ENCODE measurements around the gene CASD1.

The CASD1 gene

DNA sequence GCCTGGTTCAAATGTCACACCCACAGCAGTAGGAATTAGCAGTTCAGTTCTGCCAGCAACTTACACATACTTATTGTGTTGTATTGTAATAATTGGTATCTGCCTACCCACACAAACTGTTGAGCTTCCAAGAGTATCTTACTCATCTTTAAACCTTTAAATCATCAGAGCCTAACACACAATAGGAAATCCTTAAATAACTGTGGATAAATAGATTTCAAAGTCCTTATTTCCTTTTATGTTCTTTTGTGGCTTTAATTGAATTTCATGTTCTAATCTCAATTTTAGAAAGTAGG lies 3.9 kb downstream of the CASD1 start:
- no peak for DNase-seq (ENCODE audit: low read depth)

DNA sequence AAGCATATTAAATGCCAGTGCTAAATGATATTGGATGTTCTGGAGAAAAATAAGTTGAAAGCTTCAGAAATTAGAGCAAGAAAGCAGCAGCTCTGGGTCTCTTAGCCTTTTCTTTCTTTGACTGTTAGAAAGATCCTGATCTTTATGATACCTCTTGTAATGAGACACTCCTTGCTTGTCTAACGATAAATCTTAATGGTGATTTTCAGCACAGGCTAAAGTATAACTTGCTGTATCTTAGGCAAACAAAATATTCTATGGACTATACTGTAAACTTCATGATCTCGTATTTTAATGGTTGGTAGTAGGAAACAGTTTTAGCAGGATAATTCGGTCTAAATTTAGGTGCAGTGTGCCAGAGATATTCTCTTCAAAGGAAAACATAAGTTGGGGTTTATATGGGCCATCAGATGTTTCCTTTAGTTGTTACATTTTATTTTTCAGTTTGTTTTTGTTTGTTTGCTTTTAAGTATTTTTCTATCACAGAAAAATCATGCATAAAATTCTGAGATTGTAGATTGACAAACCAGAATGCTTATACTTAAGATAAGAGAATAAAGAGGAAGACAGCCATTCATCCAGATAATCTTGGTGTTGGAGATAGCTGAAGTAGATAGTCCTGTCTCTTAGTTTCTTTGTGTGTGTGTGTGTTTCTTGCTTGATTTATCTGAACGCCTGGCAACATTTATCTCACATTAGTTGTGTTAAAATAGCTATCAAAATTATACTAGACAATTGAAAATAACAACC lies 4.7 kb downstream of the CASD1 start:
- no peak for DNase-seq (ENCODE audit: low read depth)

DNA sequence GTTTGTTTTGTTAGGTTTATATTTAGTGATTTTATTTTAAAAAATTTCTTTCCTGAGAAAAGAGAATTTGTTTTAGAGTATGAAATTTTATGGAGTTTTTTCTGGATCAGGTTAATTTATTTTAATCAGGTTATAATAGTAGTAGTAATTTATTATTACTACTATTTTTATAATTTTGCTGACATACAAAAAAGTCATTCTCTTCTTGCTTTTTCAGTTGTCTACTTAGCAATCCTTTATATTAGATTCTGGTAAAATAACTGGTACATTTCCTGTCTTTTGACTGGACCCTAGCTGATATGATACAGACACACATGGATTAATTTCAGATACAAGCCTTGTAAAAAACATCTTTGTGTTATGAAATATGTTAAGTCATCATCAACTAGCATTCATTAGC lies 5.3 kb downstream of the CASD1 start:
- no peak for DNase-seq (ENCODE audit: low read depth)

DNA sequence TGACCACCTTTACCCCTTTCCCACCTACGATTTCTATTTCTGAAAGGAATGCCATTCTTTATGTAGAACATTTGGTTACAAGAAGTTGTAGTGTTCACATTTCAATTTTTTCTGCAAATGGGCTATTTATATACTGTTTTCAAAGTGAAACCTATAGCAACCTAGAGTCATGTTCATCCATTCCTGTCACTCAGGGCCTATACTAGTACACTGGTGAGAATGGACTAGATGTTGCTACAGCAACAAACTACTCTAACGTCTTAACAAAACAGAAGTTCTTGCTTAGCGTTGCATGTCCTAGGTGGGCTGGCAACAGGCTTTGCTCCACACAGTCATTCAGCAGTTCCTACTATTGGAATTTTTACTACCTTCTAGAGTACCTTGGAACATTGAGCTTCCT lies 16.3 kb downstream of the CASD1 start:
- DNase-seq (ENCODE audit: low read depth), result no peak

DNA sequence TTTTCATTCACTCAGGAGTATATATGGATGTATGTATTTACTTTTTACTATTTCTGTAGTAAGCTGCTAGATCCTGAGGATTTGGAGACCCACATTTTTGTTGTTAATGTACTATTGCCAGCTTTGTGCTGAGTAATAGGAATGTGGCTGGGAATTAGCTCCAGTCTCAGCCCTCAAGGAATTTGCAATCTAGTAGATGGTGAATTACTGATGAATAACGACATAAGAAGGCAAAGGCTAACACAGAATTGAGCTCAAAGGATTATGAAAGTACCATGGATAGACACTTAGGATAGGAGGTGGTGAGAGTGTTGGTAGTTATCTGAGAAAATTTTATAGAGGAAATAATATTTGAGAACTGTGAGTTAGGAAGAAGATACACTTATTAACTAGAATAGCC lies 19.9 kb downstream of the CASD1 start:
- no peak for DNase-seq (ENCODE audit: low read depth)

DNA sequence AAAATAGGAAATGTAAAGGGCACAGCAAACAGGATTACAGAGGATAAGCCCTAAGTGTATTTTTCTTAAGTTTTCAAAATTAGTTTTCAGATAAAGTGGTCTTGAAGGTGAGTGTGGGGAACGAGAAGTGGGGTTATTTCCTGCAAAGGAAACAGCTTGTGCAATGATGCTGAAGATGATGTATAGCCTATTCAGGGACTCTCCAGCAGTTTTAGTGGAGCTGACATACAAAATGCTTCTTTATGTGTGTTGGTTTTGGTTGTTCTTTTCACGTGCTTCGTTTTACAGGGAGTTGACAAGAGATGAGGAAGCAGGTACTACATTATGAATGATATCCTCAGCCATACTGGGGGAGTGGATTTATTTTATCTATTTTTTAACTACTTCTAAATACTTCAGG lies 20.5 kb downstream of the CASD1 start:
- DNase-seq (ENCODE audit: low read depth), result no peak

DNA sequence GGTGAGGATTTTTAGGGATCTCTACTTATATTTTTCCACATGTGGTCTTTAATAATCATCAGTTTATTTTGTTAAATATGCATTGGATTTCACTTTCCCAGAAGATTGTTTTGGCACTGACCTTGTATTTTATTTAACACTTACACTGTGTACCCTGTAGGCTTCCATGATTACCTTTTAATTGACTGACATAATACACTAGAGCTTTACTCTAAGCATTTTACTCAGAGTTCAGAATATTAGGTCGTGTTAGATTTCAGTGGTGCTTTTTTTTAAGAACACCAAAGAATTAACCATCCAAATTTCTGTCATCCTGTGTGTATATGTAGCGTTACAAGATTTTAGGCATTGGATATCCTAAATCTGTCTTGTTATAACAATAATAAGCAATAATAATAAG lies 23.1 kb downstream of the CASD1 start:
- DNase-seq (ENCODE audit: low read depth), result no peak

DNA sequence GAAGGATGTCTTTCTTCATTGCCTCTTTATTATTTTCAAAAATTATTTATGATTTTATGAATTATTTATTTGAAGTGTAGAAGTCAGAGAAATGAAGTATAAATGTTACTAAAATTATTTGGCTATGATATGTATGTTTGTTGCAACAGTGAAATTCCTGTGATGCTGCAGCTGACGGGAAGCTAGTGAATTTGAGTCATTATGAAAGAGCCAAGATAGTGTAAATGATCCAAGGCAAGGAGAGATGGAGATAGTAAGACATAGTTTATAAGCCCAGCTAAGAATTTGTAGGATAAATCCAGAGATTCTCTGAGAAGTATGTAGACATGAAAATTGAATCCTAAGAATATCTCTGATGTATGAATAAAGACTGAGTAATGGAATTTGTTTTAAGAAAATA lies 30.8 kb downstream of the CASD1 start:
- no peak for DNase-seq (ENCODE audit: low read depth)

DNA sequence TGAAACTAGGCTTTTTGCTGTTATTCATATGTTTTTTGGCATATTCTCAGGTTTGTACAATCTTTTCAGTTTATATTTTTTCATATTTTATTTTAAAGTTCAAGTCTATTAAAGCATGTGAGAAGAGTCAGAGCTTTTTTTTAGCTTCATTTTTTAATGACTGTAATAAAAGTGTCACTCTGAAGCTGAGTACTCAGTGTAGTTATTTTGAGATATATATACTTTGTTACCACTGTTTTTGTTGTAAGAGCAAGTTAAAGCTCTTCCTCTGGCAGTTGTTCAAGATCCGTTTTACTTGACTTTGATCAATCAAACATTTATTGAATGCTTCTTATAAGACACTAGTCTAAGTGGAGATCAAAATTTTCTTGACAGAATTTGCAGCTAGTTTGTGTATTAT lies 37.5 kb downstream of the CASD1 start:
- no peak for DNase-seq (ENCODE audit: low read depth)

DNA sequence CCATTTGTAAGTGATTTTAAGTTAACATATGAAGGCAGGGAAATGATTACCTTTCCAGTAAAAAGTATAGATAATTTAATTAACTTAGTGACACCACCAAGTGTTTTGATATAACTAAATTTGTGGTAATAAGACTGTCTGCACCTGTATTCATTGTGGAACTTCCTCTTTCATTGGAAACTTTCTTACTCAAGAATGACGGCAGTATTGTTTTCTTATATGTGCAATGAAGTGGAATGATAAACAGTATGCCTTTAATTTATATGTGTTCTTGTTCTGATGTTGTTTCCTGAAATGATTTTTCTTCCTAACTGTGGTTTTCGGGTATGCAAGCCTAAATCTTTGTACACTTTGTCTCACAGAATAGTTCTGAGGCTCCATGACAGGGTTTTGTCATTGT lies 46.4 kb downstream of the CASD1 start:
- no peak for DNase-seq (ENCODE audit: low read depth)

DNA sequence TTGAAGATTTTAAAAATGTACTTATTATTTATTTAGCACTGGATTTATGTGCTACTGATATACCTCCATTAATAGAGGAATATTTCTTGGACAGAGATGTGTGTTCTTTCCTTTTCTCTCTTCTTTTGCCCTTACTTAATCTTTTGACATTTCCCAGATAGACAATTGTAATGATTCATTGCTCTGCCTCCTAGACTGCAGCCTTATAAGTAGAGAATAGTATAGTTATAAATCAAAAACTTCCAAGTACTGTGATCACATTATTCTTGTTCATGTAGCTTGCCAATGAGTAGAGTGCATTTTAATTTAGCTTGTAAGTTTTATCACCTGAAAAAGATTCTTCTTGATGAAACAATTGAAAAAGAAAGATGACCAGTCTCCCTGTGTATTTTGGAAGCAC lies 47.6 kb downstream of the CASD1 start:
- DNase-seq (ENCODE audit: low read depth), result no peak

DNA sequence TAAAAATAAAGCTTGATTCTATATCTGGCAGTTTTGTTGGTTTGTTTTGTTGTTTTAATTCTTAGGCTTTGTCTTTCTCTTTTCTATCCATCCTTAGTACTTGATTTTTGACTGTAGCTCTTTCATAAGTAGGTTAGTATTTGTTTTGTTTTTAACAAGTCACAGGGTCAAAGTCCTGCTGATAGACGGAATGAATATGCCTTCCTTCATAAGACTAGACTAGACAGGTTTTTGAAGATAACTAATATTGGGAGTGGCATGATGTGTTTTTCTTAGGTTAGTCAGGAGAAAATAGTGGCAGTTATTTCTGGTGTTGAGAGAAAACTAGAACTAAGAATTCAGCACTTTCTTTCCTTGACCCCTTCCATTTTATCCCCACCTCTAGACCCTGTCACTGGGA lies 50.4 kb downstream of the CASD1 start:
- no peak for DNase-seq (ENCODE audit: low read depth)

DNA sequence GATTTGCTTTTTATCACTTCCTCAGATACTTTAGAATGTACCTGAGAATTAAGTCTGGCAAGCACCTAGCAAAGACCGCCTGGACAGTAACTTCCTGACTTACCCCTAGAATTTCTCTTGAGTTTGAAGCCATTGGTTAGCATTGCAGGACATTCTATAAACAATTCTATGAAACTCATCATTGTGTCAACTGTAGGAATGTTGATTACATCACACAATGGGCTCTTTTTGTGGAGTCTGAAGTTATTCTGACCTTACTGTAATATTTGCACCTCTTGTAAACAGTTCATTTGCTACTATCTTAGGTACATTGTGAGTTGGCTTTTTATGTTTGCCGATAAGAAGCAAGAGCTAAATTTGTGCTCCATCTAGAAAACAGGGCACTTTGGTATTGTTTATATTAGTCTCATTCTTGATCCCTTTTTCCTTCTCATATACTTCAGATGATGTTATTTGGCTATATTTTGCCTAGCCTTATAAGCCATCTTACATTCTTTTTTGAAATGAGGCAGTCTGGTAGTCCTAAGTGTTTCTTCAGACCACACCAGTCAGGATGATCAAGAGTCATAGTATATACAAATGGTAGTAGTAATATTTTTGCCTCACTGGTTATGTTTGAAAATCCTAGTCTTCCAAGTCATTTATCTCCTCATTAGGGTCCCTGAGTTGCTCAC lies 52.4 kb downstream of the CASD1 start:
- no peak for DNase-seq (ENCODE audit: low read depth)

DNA sequence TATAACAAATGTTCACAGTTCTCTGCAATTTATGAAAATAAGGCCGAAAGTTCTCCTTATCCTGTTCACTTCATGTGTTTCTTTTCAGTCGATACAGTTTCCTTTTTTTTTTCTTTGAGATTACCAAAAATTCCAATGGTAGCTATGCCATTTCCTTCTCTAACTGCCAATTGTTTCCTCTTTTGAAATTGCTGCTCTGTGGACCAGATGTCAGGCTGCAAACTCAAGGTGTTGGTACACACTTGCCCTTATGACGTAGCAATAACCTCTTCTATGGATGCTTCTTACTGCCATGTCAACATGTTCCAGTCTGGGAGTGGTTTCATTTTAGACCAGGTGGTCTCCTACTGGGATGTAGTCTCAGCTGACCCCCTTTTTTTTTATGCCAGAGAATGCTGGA lies 52.9 kb downstream of the CASD1 start:
- DNase-seq (ENCODE audit: low read depth), result no peak

DNA sequence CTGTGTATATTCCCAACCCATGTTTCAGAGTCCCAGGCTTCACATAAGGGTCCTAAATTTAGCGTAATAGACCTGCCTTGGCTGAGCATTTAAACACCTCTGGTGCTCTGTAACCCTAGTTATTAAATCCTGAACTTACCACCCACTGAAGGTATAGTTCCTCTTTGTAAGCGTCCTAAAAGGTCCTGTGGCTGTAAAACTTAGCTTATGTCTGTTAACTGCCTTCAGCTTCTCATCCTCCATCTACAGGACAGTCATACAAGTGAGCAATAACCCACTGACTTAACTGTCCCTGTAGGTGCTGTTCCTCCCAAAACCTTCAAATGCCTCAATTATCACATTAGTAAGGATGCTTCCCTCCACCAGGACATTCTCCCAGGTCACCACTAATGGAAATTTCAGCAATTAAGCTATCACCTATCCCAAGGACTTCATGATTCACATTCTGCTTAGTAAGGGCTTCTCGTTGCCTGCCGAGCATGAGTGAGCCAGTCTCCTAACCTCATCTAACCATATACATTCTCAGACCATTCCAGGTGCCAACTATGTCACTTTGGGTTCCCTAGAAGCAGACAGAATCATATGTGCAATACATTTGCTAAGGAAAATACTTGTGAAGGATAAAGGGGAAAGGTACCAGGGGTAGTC lies 55.8 kb downstream of the CASD1 start:
- no peak for DNase-seq (ENCODE audit: low read depth)

DNA sequence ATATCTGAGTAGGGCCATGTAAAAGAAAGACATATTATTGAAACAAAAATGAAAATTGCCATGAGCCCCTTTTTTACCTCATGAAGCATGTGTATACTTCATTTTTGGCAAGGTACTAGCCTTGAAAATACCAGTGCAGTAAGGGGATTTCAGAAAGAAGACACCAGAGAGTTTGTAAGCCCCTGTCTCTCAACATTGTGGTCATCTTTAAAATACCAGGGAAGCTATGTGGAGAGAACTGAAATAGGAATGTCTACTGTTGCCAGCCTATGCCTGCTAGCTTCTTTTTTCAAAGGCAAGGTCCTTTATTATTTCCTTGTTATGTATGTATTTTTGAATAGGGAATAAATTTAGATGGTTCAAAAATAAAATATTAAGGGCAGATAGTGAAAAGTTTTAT lies 57.8 kb downstream of the CASD1 start:
- DNase-seq (ENCODE audit: low read depth), result no peak

DNA sequence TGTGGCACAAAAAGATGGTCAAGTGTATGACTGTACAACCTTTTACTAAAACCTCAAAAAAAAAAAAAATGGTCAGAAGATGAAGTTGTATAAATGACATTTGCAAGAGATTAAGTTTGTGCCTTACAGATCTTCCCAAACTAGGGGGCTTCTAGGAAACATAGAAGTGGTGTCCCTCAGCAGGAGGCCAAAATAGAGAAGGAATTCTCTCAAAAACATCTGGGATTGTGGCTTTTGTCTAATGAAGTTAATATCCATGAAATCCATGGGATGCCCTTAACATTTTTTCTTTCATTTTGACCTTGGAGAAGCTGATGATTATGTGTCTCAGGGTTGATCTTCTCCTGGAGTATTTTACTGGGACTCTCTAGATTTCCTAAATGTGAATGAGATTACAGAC lies 62.2 kb downstream of the CASD1 start:
- DNase-seq (ENCODE audit: low read depth), result no peak

DNA sequence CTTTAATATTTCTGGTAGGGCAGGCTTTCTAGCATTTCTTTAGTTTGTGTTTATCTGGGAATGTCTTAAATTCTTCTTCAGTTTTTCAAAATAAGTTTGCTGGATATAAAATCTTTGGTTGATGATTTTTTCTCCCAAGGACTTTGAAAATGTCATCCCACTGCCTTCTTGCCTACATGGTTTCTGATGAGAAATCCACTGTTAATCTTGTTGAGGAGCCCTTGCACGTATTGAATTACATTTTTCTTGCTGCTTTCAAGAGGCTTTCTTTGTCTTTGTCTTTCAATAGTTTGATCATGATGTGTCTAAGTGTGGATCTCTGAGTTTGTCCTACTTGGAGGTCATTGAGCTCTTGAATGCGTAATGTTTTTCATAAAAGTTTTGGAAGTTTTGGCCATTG lies 66.0 kb downstream of the CASD1 start:
- DNase-seq (ENCODE audit: low read depth), result no peak

DNA sequence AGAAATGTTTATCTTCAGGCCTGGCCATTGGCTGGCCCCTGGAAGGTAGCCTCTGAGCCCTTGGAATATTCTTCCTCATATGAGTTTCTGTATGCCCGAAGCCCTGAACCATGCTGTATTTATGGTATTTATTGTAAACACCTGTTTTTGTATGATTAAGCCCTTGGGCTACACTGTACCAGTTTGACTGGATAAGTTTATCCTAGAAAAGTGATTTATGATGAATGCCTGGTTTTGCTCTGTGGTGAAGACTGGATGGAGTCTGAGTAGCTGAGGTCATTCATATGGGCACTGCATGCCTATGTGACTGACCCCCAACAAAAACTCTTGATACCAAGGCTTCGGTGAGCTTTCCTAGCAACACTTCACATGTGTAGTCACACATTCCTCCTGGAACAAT lies 66.7 kb downstream of the CASD1 start:
- DNase-seq (ENCODE audit: low read depth), result no peak

DNA sequence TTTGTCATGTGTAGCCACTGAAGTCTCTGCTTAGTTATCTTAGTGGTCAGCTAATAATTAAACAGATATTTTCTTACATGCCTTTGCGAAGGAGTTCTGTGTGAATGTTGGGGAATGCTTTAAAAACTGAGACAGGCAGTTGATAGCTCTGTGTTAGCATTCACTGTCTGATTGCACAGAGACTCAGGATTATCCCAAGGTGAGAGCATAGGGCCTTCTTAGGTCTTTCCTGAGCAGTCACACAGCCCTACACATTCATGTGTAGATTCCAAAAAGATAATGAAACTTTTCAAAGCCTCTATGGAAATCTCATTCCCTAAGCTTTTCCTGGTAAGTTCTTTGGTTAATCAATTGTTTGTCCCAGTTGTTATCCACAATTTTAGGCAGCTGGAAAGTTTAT lies 67.7 kb downstream of the CASD1 start:
- no peak for DNase-seq (ENCODE audit: low read depth)

DNA sequence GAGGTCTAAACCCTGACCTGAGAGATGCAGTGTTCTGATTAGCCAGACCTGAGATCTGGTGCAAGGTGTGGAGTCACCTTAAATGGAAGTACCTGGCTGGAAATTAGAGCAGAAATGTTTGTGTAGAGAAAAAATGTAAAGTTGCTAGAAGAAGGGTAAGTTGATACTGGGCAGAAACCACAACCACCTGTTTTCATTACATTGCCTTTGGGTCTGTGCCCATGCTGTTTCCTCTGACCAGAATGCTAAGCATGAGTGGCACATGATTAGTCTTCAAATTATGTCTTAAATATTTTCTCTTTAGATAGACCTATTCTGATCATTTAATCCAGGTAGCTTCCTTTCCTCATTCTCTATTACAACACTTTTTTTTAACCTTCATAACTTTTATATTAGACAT lies 69.0 kb downstream of the CASD1 start:
- no peak for DNase-seq (ENCODE audit: low read depth)

DNA sequence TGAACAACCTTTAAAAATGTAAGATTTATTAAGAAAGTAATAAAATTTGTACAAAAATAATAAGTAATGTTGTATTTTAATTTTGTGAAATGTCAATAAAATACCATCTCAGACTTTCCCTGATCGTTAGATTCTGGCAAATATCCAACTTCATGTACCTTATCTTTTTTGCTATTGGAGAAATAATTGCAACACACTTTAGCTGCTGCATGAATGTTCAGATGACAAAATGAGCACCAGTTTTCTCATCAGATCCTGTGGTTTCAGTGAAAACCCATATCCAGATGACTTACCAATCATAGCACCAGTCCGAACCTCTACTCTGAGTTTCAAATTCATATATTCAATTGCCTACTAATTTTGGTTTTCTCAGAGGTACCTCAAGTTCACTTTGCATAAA lies 69.9 kb downstream of the CASD1 start:
- DNase-seq (ENCODE audit: low read depth), result no peak

DNA sequence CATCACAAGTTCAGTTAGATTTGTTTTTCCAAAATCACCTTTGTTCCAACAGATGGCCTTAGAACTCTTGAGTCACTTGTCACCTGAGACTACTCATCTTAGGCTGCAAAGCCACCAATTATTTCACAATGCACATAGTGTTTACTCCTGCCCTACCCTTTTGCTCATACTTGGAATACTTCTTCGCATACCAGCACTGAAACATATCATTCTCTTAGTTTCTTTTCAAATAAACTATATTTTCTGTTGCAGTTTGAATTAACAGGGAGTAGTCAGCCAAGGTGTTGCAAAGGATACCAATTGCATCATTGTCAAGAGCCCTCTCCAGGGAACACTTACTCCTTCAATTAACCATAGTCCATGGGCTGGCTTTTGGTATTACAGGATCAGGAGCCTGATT lies 71.0 kb downstream of the CASD1 start:
- DNase-seq (ENCODE audit: low read depth), result no peak

DNA sequence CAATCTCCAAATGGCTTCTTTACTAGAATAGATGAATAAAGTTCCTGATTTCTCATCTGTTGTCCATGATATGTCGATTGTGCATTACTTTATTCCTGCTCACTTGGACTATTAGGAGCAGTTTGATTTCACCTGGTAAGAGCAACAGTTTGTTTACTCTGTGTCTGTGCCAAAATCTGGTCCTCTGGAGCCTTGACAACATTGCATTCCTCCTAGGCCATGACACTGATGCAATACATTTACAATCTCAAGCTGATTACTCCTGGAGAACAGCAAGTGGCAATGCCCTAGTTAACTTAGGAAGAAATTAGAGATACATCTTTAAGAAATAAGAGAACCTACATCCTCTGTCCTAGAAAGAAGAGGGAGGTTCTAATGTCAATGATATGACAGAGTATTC lies 74.5 kb downstream of the CASD1 start:
- DNase-seq (ENCODE audit: low read depth), result no peak

Measured in stimulated activated CD8-positive, alpha-beta memory T cell treated with anti-CD3 and anti-CD28 coated beads, Interleukin-15, amount 100 ng/mL, for 1 hour (primary cell).